MM.1S (cell line): Measurements from ENCODE around the gene TEX264.
A peak's percentile ranks its signal among the peaks of the same experiment; 100 is the strongest.

ENCODE experiments used
- DNase-seq: peaks from one replicate; pipeline ENCODE4 v3.0.0-alpha.2; 2015
- H2AFZ ChIP-seq: fragments of 300-600 bp; sonication (generic); 2 replicates; pipeline ENCODE4 v1.6.0; 2016; ENCODE audit warnings: antibody characterized with exemption, low read length
- H3F3A ChIP-seq: fragments of 300-600 bp; sonication (generic); 2 replicates; pipeline ENCODE4 v1.6.1; 2016; ENCODE audit warnings: mild to moderate bottlenecking, antibody characterized with exemption, low read length, moderate library complexity, mixed read lengths; ENCODE audit not compliant: insufficient read depth
- H3K27ac ChIP-seq: fragments of 300-600 bp; sonication (generic); 2 replicates; pipeline ENCODE4 v1.5.1; 2016; ENCODE audit warnings: mild to moderate bottlenecking, low read length
- H3K27me3 ChIP-seq: fragments of 300-600 bp; sonication (generic); replicated peaks from 2 replicates; pipeline ENCODE4 v1.6.0; 2016; ENCODE audit warnings: low read length; ENCODE audit not compliant: insufficient read depth
- H3K36me3 ChIP-seq: fragments of 300-600 bp; sonication (generic); replicated peaks from 2 replicates; pipeline ENCODE4 v1.6.1; 2016; ENCODE audit warnings: mild to moderate bottlenecking, low read length, mixed read lengths; ENCODE audit not compliant: insufficient read depth
- H3K4me1 ChIP-seq: fragments of 300-600 bp; sonication (generic); 2 replicates; pipeline ENCODE4 v1.6.1; 2016; ENCODE audit warnings: low read length, mixed read lengths
- H3K4me2 ChIP-seq: fragments of 300-600 bp; sonication (generic); 2 replicates; pipeline ENCODE4 v1.6.0; 2016; ENCODE audit warnings: low read depth, low read length
- H3K4me3 ChIP-seq: fragments of 300-600 bp; sonication (generic); 2 replicates; pipeline ENCODE4 v1.5.1; 2016; ENCODE audit warnings: low read length, mixed read lengths
- H3K79me2 ChIP-seq: fragments of 300-600 bp; sonication (generic); 2 replicates; pipeline ENCODE4 v1.6.1; 2016; ENCODE audit warnings: mixed run types, low read length, mixed read lengths
- H3K9ac ChIP-seq: fragments of 300-600 bp; sonication (generic); 2 replicates; pipeline ENCODE4 v1.6.1; 2016; ENCODE audit warnings: low read length, mixed read lengths
- H3K9me2 ChIP-seq: fragments of 300-600 bp; sonication (generic); replicated peaks from 2 replicates; pipeline ENCODE4 v1.6.1; 2016; ENCODE audit warnings: mild to moderate bottlenecking, low read length, mixed read lengths; ENCODE audit not compliant: insufficient read depth
- H3K9me3 ChIP-seq: fragments of 300-600 bp; sonication (generic); replicated peaks from 2 replicates; pipeline ENCODE4 v1.6.1; 2016; ENCODE audit warnings: mild to moderate bottlenecking, low read length, mixed read lengths; ENCODE audit not compliant: insufficient read depth
- H4K20me1 ChIP-seq: fragments of 300-600 bp; sonication (generic); 2 replicates; pipeline ENCODE4 v1.6.1; 2016; ENCODE audit warnings: mild to moderate bottlenecking, low read length, moderate library complexity, mixed read lengths; ENCODE audit not compliant: insufficient read depth
- EZH2 ChIP-seq: fragments of 300-600 bp; sonication (generic); optimal IDR thresholded peaks from 2 replicates; pipeline ENCODE3; 2017; ENCODE audit warnings: low read depth, mild to moderate bottlenecking, antibody characterized with exemption, low read length, mixed read lengths
- EZH2phosphoT487 ChIP-seq: fragments of 300-600 bp; sonication (generic); IDR thresholded peaks from 2 replicates; pipeline ENCODE4 v1.6.1; 2018; ENCODE audit warnings: antibody characterized with exemption, low read length
- TF ChIP-seq, protein P1 (sequence below): fragments of 300-600 bp; sonication (generic); IDR thresholded peaks from 2 replicates; pipeline ENCODE4 v1.5.1; 2016; ENCODE audit warnings: antibody characterized with exemption, low read length, mixed read lengths

Gene TEX264, protein sequence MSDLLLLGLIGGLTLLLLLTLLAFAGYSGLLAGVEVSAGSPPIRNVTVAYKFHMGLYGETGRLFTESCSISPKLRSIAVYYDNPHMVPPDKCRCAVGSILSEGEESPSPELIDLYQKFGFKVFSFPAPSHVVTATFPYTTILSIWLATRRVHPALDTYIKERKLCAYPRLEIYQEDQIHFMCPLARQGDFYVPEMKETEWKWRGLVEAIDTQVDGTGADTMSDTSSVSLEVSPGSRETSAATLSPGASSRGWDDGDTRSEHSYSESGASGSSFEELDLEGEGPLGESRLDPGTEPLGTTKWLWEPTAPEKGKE

DNA sequence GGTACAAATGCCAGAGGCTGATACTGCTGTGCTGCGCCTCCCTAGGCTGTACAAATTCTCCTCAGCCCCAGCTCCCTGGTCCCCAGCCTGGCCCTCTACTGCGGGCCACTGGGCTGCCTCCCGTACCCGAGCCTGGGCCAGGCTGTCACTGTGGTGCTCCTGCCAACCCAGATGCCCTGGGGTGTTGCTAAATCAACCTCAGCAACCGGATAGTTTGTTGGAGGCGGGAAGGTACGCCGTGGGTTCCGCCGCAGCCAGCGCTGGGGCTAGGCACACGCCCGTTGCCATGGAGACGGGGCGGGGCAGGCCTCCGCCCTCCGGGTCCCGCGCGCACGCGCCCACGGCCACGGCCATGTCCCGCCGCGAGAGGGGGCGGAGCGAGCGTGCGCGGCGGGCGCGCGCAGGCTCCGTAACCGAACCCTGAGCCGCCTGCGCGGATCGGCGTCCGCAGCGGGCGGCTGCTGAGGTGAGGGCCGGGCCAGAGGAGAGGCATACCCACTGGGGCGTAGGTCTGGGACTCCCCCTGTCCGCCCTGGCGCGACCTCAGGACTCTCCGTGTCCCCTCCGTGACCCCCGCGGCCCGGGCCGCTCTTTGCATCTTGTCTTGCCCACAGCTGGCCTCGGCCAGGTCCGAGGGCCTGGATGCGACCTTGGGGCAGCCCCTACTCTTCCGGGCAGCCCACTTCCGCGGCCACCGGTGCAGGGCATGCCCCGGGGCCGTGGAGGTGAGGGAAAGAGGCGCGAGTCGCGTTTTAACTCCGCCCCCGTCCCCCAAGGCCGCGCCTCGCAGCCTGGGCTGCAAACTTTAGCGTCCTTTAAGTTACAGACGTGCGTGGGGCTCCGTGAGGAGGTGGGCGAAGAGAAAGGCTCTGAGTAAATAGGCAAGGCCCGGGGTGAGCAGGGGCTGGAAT lies at the start of gene TEX264:
Gene TEX264 (plus strand): TSS at position 430 of the 911 bp plus-strand sequence. CDS start 3,053 bp downstream, outside the sequence.
- Histone ChIP-seq H3K4me2 (peak within 1 kb of the TSS; percentile 97), H3F3A (peaks cover 23% of the 10 kb centered on the region), H3K36me3 (no peaks in the 10 kb centered on the region), H3K4me1 (peaks cover 15% of the 10 kb centered on the region), H3K9me3 (no peaks in the 10 kb centered on the region), H4K20me1 (no peaks in the 10 kb centered on the region), H3K4me3 (peak within 1 kb of the TSS; percentile 89), H3K9ac (peak within 1 kb of the TSS; percentile 89), H3K79me2 (peaks cover 4% of the 10 kb centered on the region; the same call in 1 of the 2 replicates), H3K27ac (peak within 1 kb of the TSS; percentile 82), H3K9me2 (no peaks in the 10 kb centered on the region), H3K27me3 (no peaks in the 10 kb centered on the region), H2AFZ (peak within 1 kb of the TSS; percentile 87)
- TF ChIP-seq EZH2phosphoT487 (no peak), EZH2 (no peak)
- TF ChIP-seq, protein P1, sequence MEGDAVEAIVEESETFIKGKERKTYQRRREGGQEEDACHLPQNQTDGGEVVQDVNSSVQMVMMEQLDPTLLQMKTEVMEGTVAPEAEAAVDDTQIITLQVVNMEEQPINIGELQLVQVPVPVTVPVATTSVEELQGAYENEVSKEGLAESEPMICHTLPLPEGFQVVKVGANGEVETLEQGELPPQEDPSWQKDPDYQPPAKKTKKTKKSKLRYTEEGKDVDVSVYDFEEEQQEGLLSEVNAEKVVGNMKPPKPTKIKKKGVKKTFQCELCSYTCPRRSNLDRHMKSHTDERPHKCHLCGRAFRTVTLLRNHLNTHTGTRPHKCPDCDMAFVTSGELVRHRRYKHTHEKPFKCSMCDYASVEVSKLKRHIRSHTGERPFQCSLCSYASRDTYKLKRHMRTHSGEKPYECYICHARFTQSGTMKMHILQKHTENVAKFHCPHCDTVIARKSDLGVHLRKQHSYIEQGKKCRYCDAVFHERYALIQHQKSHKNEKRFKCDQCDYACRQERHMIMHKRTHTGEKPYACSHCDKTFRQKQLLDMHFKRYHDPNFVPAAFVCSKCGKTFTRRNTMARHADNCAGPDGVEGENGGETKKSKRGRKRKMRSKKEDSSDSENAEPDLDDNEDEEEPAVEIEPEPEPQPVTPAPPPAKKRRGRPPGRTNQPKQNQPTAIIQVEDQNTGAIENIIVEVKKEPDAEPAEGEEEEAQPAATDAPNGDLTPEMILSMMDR, result no peak
- DNase-seq, result peak; percentile 94

DNA sequence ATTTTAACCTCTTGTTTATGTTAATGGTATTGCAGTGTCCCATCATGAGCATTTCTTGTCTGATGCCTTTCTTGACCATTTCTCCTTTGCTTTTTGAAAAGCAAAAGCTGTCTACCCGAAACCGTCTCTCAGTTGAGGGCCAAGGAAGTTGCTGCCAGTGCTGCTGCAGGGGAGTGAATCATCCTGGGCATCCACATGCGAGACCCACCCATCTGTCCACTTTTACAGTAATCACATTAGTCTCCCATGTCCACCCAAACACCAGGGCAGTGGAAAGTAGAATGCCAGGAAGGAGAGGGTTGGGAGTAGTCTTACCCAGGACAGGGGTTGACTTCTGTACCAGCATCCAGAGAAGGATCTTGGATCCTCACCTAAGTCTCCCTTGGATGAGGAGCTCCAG lies 48.6 kb upstream of the TEX264 start:
- H2AFZ ChIP-seq, result no peak overlapping the region
- H3F3A ChIP-seq, result no peaks in the 10 kb centered on the region
- no peak overlapping the region for H3K9ac ChIP-seq
- no peaks in the 10 kb centered on the region for H3K36me3 ChIP-seq
- DNase-seq, result no peak
- no peak overlapping the region for H3K4me2 ChIP-seq
- TF ChIP-seq EZH2phosphoT487 (no peak), EZH2 (no peak)
- TF ChIP-seq, protein P1, result no peak
- H3K27me3 ChIP-seq, result no peaks in the 10 kb centered on the region
- H4K20me1 ChIP-seq, result no peaks in the 10 kb centered on the region
- no peaks in the 10 kb centered on the region for H3K9me2 ChIP-seq
- peaks cover 21% of the 10 kb centered on the region for H3K79me2 ChIP-seq
- H3K27ac ChIP-seq, result no peak overlapping the region
- no peaks in the 10 kb centered on the region for H3K4me1 ChIP-seq
- no peaks in the 10 kb centered on the region for H3K9me3 ChIP-seq
- no peak overlapping the region for H3K4me3 ChIP-seq

DNA sequence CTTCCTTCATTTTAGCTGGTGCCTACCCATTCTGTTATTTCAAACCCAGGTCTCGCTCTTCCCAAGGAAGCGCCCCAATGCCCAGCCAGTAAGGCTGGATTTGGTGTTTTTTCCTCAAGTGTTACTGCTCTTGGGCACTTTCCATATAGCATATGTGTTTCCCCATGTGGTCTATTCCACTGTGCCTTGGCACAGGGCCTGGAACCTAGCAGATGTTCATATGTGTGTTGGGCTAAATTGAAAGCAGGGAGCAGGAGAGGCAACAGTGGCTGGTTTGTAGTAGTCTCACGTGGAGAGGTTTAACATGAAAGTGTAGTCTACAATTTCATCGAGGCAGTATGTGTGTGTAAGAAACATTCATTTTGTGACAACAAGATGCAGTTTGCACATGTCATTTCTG lies 48.2 kb upstream of the TEX264 start:
- Histone ChIP-seq H3K36me3 (no peaks in the 10 kb centered on the region), H3K9me2 (no peaks in the 10 kb centered on the region), H3K4me3 (no peak overlapping the region), H4K20me1 (no peaks in the 10 kb centered on the region), H2AFZ (no peak overlapping the region), H3K9me3 (no peaks in the 10 kb centered on the region), H3K79me2 (peaks cover 21% of the 10 kb centered on the region), H3K4me2 (no peak overlapping the region), H3K27me3 (no peaks in the 10 kb centered on the region), H3K27ac (no peak overlapping the region), H3F3A (no peaks in the 10 kb centered on the region), H3K9ac (no peak overlapping the region), H3K4me1 (no peaks in the 10 kb centered on the region)
- TF ChIP-seq EZH2phosphoT487 (no peak), EZH2 (no peak)
- TF ChIP-seq, protein P1, result no peak
- no peak for DNase-seq
